ENCODE data around the gene PDE4B. TPM values are rescaled to one million over a fixed set of nuclear protein-coding genes. Genes with fewer than 3 reads are reported as not detected.

The PDE4B gene
- total and polyA plus RNA-seq, 11 donors: 1.4 to 71.9 (median 16.2) TPM

GRCh38 chr1:66033781-66034180 is 241.1 kb downstream of the PDE4B start:
- no peaks in the 10 kb centered on the region for H3K27me3 ChIP-seq
- H3K4me3 ChIP-seq: no peak overlapping the region
- WGBS, 4 donors: 10 to 17% (median 12%) methylated on average over 1 of the region's 1 CpG
- no peaks in the 10 kb centered on the region for H3K4me1 ChIP-seq
- no peak for ATAC-seq
- intact Hi-C loops (cut with DNase I): no loop called here
- H3K27ac ChIP-seq: no peak overlapping the region
- no peaks in the 10 kb centered on the region for H3K36me3 ChIP-seq
- no peak for DNase-seq
- TF ChIP-seq CTCF (IDR thresholded peaks at IDR 0.05): no peak
- no peak for TF ChIP-seq POLR2A (IDR thresholded peaks at IDR 0.05)
- H3K9me3 ChIP-seq: peaks cover 0 to 20% (median 3%) of the 10 kb centered on the region in 12 donors

DNA sequence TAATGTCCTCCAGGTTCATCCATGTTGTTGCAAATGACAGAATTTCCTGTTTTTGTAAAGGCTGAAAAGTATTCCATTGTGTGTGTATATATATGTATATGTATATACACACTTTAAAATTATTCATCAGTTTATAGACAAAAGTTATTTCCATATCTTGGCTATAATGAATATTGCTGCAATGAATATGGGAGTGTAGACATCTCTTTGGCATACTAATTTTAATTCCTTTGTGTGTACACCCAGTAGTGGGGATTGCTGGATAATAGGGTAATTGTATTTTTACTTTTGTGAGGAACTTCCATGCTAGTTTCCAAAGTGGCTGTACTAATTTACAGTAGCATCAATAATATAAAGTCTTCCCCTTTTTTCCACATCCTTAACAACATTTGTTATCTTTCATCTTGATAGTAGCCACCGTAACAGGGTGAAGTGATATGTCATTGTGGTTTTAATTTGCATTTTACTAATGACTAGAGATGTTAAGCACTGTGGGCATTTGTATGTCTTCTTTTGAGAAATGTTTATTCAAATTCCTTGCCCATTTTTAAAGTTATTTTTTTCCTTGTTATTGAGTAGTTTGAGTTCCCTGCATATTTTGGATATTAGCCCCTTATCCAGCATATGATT is 243.0 kb downstream of the PDE4B start:
- Histone ChIP-seq H3K36me3 (no peaks in the 10 kb centered on the region), H3K9me3 (peaks cover 0 to 2% (median 0%) of the 10 kb centered on the region in 12 donors), H3K4me1 (no peaks in the 10 kb centered on the region), H3K4me3 (no peak overlapping the region), H3K27ac (no peak overlapping the region), H3K27me3 (no peaks in the 10 kb centered on the region)
- ATAC-seq (no peak), DNase-seq (no peak)
- WGBS, 4 donors: 35 to 51% (median 41%) methylated on average over 1 of the region's 1 CpG
- TF ChIP-seq POLR2A (IDR thresholded peaks at IDR 0.05) (no peak), CTCF (IDR thresholded peaks at IDR 0.05) (no peak)
- intact Hi-C loops (cut with DNase I): no loop called here

DNA sequence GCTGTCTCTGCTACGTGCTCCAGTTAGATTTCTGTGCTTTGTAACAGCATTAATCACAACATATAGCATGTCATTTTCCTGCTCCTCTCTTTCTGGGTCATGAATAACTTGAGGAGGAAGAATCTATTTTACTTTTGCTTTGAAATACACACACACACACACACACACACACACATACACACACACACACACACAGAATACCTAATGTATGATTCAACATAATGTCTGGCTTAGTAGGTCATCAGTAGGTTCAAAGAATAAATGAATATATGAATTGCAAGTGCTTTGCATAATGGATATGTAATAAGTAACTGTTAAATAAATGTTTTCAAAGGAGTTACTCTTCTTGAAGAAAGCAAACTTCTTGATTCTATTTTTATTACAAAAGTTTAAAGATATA is 249.0 kb downstream of the PDE4B start:
- Histone ChIP-seq H3K27me3 (peaks cover 0 to 5% (median 0%) of the 10 kb centered on the region in 9 donors), H3K36me3 (no peaks in the 10 kb centered on the region), H3K9me3 (no peaks in the 10 kb centered on the region), H3K4me1 (no peaks in the 10 kb centered on the region), H3K27ac (no peak overlapping the region), H3K4me3 (no peak overlapping the region)
- TF ChIP-seq POLR2A (IDR thresholded peaks at IDR 0.05) (no peak), CTCF (IDR thresholded peaks at IDR 0.05) (no peak)
- intact Hi-C loops (cut with DNase I): no loop called here
- no peak for ATAC-seq
- WGBS, 4 donors: 44 to 55% (median 52%) methylated on average over 1 of the region's 1 CpG
- no peak for DNase-seq

DNA sequence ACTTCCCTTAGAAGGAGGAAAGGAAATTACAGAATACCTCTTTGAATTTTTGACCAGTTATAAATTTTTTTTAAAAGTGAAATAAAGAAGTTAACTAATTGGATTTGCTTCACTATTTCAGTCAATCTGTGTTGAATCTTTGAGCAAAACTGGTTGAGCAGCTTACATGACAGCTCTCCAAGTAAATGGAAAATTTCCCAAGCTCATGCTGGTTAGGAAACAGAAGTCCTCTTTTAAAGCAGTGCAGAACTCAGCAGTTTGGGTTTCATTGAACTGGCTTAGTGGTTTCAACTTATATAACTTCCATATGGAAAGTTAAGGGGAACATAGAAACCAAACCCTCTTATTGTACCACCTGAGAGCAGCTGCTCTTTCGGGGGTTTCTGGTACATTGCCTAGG is 250.5 kb downstream of the PDE4B start:
- DNase-seq: no peak
- intact Hi-C loops (cut with DNase I): no loop called here
- TF ChIP-seq POLR2A (IDR thresholded peaks at IDR 0.05): no peak
- no peak for TF ChIP-seq CTCF (IDR thresholded peaks at IDR 0.05)
- no peaks in the 10 kb centered on the region for H3K9me3 ChIP-seq
- 83 to 100% (median 87%) methylated on average over 1 of the region's 1 CpG for WGBS, 4 donors
- H3K4me3 ChIP-seq: no peak overlapping the region
- H3K4me1 ChIP-seq: no peaks in the 10 kb centered on the region
- no peak overlapping the region for H3K27ac ChIP-seq
- no peaks in the 10 kb centered on the region for H3K36me3 ChIP-seq
- no peak for ATAC-seq
- H3K27me3 ChIP-seq: peaks cover 0 to 5% (median 0%) of the 10 kb centered on the region in 9 donors

All from heart left ventricle (tissue), 16 donors.